ENCODE data around the gene ZNF546.

Gene ZNF546

GRCh38 chr19:39996811-39997637 is at the start of gene ZNF546:
Gene ZNF546 (plus strand): TSS chr19:39997060. CDS start chr19:39998327, 1,267 bp downstream.
- TF ChIP-seq GATA3 (IDR thresholded peaks at IDR 0.05; ENCODE audit: low read depth, low read length) (no peak), GATA2 (IDR thresholded peaks at IDR 0.05; ENCODE audit: low read depth, low read length) (no peak)

DNA sequence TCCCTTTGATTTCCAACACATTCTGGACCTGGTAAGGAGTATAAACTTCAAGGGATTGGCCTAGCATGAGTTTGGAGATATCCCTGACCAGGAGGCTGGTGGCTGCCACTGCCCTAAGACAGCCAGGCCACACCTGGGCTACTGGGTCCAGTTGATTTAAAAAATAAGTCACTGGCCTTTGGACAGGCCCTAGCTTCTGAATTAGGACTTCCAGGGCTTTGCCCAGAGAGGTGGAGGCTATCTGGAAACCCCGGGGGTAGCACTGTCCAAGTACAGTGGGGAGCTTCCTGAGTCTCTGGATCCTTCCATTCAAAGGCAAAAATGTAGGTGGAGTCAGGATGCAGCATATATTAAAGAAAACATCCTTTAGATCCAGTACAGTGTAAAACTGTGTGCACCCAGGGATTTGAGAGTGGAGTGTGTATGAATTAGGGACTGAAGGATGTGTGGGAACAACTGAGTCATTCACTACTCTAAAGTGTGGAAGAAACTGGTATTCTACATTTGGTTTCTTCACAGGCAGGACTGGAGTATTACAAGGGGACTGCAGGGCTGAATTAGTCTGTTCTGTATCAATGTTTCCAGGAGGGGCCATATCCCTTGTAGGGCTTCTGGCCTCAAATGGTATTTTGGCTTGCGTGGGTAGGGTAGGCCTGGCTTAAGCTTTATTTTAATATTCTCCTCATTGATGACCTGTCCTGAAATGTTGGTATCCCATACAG is 47.7 kb upstream of the ZNF546 start:
- TF ChIP-seq GATA2 (IDR thresholded peaks at IDR 0.05; ENCODE audit: low read depth, low read length) (no peak), GATA3 (IDR thresholded peaks at IDR 0.05; ENCODE audit: low read depth, low read length) (no peak)

DNA sequence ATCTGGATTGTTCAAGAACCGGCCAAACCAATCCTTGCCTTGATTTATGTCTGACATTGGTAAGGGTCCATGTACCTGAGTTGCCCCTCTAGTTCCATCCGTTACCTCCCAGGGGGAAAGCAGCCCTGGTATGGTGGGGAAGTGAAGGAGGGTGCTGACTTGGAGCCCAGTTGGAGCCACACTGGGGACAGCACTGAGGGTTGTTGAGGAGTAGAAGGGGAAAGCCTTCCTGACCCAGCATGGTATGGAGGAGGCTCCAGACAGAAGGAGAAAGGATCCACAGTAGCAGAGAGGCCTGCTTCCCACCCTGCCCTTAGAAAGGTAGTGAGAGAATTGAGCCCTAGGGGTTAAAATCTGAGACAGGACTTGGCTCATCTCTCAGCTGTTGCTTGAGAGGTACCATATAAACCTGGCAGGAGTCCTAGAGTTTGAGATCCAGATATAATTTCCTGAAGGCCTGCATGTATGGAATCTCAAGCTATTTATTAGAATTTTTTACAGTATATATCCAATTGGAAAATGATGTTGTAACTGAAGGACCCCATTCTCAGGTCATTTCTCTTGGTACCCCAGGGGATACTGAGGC is 45.7 kb upstream of the ZNF546 start:
- TF ChIP-seq GATA3 (IDR thresholded peaks at IDR 0.05; ENCODE audit: low read depth, low read length) (no peak), GATA2 (IDR thresholded peaks at IDR 0.05; ENCODE audit: low read depth, low read length) (no peak)

- TF ChIP-seq GATA2 (IDR thresholded peaks at IDR 0.05; ENCODE audit: low read depth, low read length), result no peak
- TF ChIP-seq GATA3 (IDR thresholded peaks at IDR 0.05; ENCODE audit: low read depth, low read length), result no peak
These were observed 45.2 kb upstream of the ZNF546 start for GRCh38 chr19:39951686-39952085.

DNA sequence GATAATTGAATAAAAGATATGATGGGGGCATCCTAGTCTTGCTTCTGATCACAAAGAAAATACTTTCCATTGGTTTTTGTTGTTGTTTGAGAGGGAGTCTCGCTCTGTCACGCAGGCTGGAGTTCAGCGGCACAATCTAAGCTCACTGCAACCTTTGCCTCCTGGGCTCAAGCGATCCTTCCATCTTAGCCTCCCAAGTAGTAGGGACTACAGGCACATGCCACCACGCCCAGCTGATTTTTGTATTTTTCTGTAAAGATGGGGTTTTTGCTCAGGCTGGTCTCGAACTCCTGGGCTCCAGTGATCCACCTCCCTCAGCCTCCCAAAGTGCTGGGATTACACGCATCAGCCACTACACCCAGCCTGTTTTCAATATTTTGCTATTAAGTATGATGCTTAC is 42.9 kb upstream of the ZNF546 start:
- TF ChIP-seq GATA2 (IDR thresholded peaks at IDR 0.05; ENCODE audit: low read depth, low read length) (no peak), GATA3 (IDR thresholded peaks at IDR 0.05; ENCODE audit: low read depth, low read length) (no peak)

GRCh38 chr19:39963898-39964297 is 33.0 kb upstream of the ZNF546 start:
- TF ChIP-seq GATA3 (IDR thresholded peaks at IDR 0.05; ENCODE audit: low read depth, low read length), result no peak
- no peak for TF ChIP-seq GATA2 (IDR thresholded peaks at IDR 0.05; ENCODE audit: low read depth, low read length)

DNA sequence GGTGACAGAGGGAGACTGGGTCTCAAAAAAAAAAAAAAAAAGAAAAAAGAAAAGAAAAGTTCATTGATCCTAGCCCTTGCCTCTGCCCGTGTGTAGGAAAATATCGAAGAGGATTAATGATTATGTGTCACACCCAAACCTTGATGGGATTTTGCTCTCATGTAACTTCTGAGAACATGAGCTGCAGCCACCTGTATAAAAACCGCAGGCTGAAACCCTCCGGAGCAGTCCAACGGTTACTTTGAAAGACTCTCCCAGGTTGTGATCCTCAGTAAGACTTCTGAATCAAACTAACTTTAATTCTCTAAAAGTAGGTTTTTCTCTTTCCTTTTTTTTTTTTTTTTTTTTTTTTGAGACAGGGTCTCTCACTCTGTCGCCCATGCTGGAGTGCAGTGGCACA is 30.2 kb upstream of the ZNF546 start:
- TF ChIP-seq GATA3 (IDR thresholded peaks at IDR 0.05; ENCODE audit: low read depth, low read length), result no peak

DNA sequence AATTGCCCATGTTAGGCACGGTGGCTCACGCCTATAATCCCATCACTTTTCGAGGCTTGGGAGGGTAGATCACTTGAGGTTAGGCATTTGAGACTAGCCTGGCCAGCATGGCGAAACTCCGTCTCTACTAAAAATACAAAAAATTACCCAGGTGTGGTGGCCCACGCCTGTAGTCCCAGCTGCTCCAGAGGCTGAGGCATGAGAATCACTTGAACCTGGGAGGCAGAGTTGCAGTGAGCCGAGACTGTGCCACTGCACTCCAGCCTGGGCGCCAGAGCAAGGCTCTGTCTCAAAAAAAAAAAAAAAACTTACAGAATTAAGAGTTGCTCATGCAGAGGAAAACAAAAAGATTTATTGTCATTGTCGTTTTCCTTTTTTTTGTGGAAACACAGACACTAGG is 29.3 kb upstream of the ZNF546 start:
- no peak for TF ChIP-seq GATA3 (IDR thresholded peaks at IDR 0.05; ENCODE audit: low read depth, low read length)
- no peak for TF ChIP-seq GATA2 (IDR thresholded peaks at IDR 0.05; ENCODE audit: low read depth, low read length)

GRCh38 chr19:39968789-39969188 is 28.1 kb upstream of the ZNF546 start:
- TF ChIP-seq GATA2 (IDR thresholded peaks at IDR 0.05; ENCODE audit: low read depth, low read length) (no peak), GATA3 (IDR thresholded peaks at IDR 0.05; ENCODE audit: low read depth, low read length) (no peak)

DNA sequence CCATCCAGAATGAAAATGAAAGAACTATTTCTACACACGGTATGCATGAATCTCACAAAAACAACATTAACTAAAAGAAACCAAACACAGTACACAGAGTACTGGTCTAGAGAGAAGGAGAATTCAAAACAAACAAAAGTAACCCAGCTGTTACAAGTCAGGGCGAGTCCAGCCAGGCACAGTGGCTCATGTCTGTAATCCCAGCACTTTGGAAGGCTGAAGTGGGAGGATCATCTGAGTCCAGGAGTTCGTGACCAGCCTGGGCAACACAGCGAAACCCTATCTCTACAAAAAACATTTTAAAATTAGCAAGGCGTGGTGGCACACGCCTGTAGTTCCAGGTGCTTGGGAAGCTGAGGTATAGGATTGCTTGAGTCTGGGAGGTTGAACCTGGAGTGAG is 27.6 kb upstream of the ZNF546 start:
- no peak for TF ChIP-seq GATA3 (IDR thresholded peaks at IDR 0.05; ENCODE audit: low read depth, low read length)
- TF ChIP-seq GATA2 (IDR thresholded peaks at IDR 0.05; ENCODE audit: low read depth, low read length), result no peak

GRCh38 chr19:39969681-39970424 is 27.0 kb upstream of the ZNF546 start:
- TF ChIP-seq GATA3 (IDR thresholded peaks at IDR 0.05; ENCODE audit: low read depth, low read length), result no peak
- no peak for TF ChIP-seq GATA2 (IDR thresholded peaks at IDR 0.05; ENCODE audit: low read depth, low read length)

DNA sequence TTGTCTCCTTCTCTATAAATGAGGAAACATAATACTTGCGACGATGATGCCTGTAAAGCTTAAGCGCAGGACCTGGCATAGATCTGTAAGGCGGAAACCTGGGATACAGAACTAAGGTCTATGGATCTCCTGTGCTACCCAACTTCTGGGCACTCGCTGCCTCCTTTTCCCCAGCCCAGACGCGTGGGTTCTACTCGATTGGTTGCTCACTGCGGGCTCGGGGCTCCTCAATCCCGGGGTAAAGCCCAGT is 26.5 kb upstream of the ZNF546 start:
- TF ChIP-seq GATA2 (IDR thresholded peaks at IDR 0.05; ENCODE audit: low read depth, low read length), result no peak
- no peak for TF ChIP-seq GATA3 (IDR thresholded peaks at IDR 0.05; ENCODE audit: low read depth, low read length)

GRCh38 chr19:39970675-39971379 is 26.0 kb upstream of the ZNF546 start, which contains the start of gene PSMC4:
Gene PSMC4 (plus strand): TSS chr19:39971165. CDS start chr19:39971203, 38 bp downstream.
- TF ChIP-seq GATA2 (IDR thresholded peaks at IDR 0.05; ENCODE audit: low read depth, low read length) (peak; percentile 97), GATA3 (IDR thresholded peaks at IDR 0.05; ENCODE audit: low read depth, low read length) (no peak)
